WTC11 (cell line): ENCODE measurements around the gene DNAH11. TPM values are rescaled to one million over a fixed set of nuclear protein-coding genes. Genes with fewer than 3 reads are reported as not detected.

Experiments
- ATAC-seq: fragments of 200-7000 bp; cut with Tn5 transposase; 2 replicates; pipeline ENCODE4 v1.10.0; 2021; ENCODE audit warnings: mild to moderate bottlenecking, moderate library complexity
- CTCF ChIA-PET: fragments of 300-600 bp; sonication (Branson Sonifier 250); formaldehyde crosslinking; loops from one replicate; lab custom pipeline; 2021; ENCODE audit warnings: antibody characterized with exemption; lab: Charles Lee
- POLR2A ChIA-PET: fragments of 350-600 bp; sonication (Branson Sonifier 250); formaldehyde crosslinking; loops from one replicate; lab custom pipeline; 2021; ENCODE audit warnings: antibody characterized with exemption; lab: Charles Lee
- DNase-seq: peaks from one replicate; pipeline ENCODE4 v3.0.0; 2021; ENCODE audit warnings: low spot score
- H3K27ac Mint-ChIP-seq: 2 replicates; pipeline ENCODE4 v1.8.0; 2021; ENCODE audit warnings: mixed read lengths
- H3K27me3 Mint-ChIP-seq: 2 replicates; pipeline ENCODE4 v1.8.0; 2021; ENCODE audit warnings: low read depth, mild to moderate bottlenecking, moderate library complexity, mixed read lengths
- H3K36me3 Mint-ChIP-seq: 2 replicates; pipeline ENCODE4 v1.8.0; 2021; ENCODE audit warnings: mixed read lengths
- H3K4me1 Mint-ChIP-seq: 2 replicates; pipeline ENCODE4 v1.8.0; 2022; ENCODE audit warnings: mixed read lengths
- H3K4me3 Mint-ChIP-seq: 2 replicates; pipeline ENCODE4 v1.8.0; 2021; ENCODE audit warnings: mild to moderate bottlenecking, moderate library complexity, mixed read lengths
- H3K9me3 Mint-ChIP-seq: 2 replicates; pipeline ENCODE4 v1.8.0; 2021; ENCODE audit warnings: mixed read lengths
- CREB1 ChIP-seq: sonication (generic); formaldehyde crosslinking; IDR thresholded peaks from 2 replicates; pipeline ENCODE4 v1.8.0; 2023; ENCODE audit warnings: mild to moderate bottlenecking, missing genetic modification reagents
- CTCF ChIP-seq: fragments of 200-600 bp; IDR thresholded peaks from 2 replicates; pipeline ENCODE4 v1.8.0; 2022; ENCODE audit warnings: antibody characterized with exemption
- EMX1 ChIP-seq: fragments of 250-450 bp; sonication (Bioruptor Pico); IDR thresholded peaks from 2 replicates; pipeline ENCODE4 v1.8.0; 2021; ENCODE audit warnings: mild to moderate bottlenecking
- ERG ChIP-seq: fragments of 250-450 bp; sonication (Bioruptor Pico); IDR thresholded peaks from 2 replicates; pipeline ENCODE4 v1.8.0; 2021; ENCODE audit warnings: mild to moderate bottlenecking
- ETV6 ChIP-seq: sonication (generic); formaldehyde crosslinking; IDR thresholded peaks from 2 replicates; pipeline ENCODE4 v1.8.1; 2022; ENCODE audit warnings: mild to moderate bottlenecking, missing genetic modification reagents
- GABPB1 ChIP-seq: sonication (generic); formaldehyde crosslinking; IDR thresholded peaks from 2 replicates; pipeline ENCODE4 v1.8.1; 2023; ENCODE audit warnings: mild to moderate bottlenecking, missing genetic modification reagents
- GRHL2 ChIP-seq: fragments of 250-450 bp; sonication (Bioruptor Pico); IDR thresholded peaks from 2 replicates; pipeline ENCODE4 v1.8.0; 2022; ENCODE audit warnings: mild to moderate bottlenecking, moderate library complexity; ENCODE audit not compliant: insufficient replicate concordance, severe bottlenecking
- HMGA2 ChIP-seq: fragments of 250-450 bp; sonication (Bioruptor Pico); IDR thresholded peaks from 2 replicates; pipeline ENCODE4 v1.4.0; 2021; ENCODE audit warnings: mild to moderate bottlenecking, moderate library complexity
- HMGXB4 ChIP-seq: sonication (generic); formaldehyde crosslinking; IDR thresholded peaks from 2 replicates; pipeline ENCODE4 v1.8.1; 2023; ENCODE audit warnings: mild to moderate bottlenecking, moderate library complexity, missing genetic modification reagents
- IRF1 ChIP-seq: sonication (generic); formaldehyde crosslinking; IDR thresholded peaks from 2 replicates; pipeline ENCODE4 v1.8.0; 2023; ENCODE audit warnings: missing genetic modification reagents
- MAX ChIP-seq: sonication (generic); formaldehyde crosslinking; IDR thresholded peaks from 2 replicates; pipeline ENCODE4 v1.8.0; 2022; ENCODE audit warnings: mild to moderate bottlenecking, missing genetic modification reagents
- NR1H2 ChIP-seq: sonication (generic); formaldehyde crosslinking; IDR thresholded peaks from 2 replicates; pipeline ENCODE4 v1.9.0; 2021; ENCODE audit warnings: mild to moderate bottlenecking, moderate library complexity, missing genetic modification reagents
- NR3C1 ChIP-seq: sonication (generic); formaldehyde crosslinking; conservative IDR thresholded peaks from 2 replicates; pipeline ENCODE4 v1.8.1; 2023; ENCODE audit warnings: low read depth, mild to moderate bottlenecking, missing genetic modification reagents
- SOX15 ChIP-seq: fragments of 250-450 bp; sonication (Bioruptor Pico); IDR thresholded peaks from 2 replicates; pipeline ENCODE4 v1.9.0; 2021; ENCODE audit warnings: mild to moderate bottlenecking
- TEAD1 ChIP-seq: sonication (generic); formaldehyde crosslinking; IDR thresholded peaks from 2 replicates; pipeline ENCODE4 v1.8.0; 2022; ENCODE audit warnings: mild to moderate bottlenecking, missing genetic modification reagents
- ZNF263 ChIP-seq: sonication (generic); formaldehyde crosslinking; IDR thresholded peaks from 2 replicates; pipeline ENCODE4 v1.8.1; 2022; ENCODE audit warnings: low read depth, mild to moderate bottlenecking, moderate library complexity, missing genetic modification reagents
- ZNF425 ChIP-seq: fragments of 250-450 bp; sonication (Bioruptor Pico); conservative IDR thresholded peaks from 2 replicates; pipeline ENCODE4 v1.9.0; 2021; ENCODE audit warnings: mild to moderate bottlenecking
- total RNA-seq: library from RNA; stranded (reverse); gene quantifications from 3 replicates; pipeline ENCODE4 v1.2.3, GENCODE V29; 2021

DNAH11 gene
- total RNA-seq, 1 experiment from 2014 or later = 6.4 TPM

GRCh38 chr7:21918216-21918615, 375.4 kb downstream of the DNAH11 start:
- Mint-ChIP-seq H3K4me3 (no peak overlapping the region), H3K9me3 (no peaks in the 10 kb centered on the region), H3K36me3 (peaks cover 34% of the 10 kb centered on the region), H3K4me1 (peaks cover 46% of the 10 kb centered on the region), H3K27ac (peak overlapping the region; percentile 22; the same call in 1 of the 2 replicates), H3K27me3 (no peaks in the 10 kb centered on the region)
- ChIA-PET CTCF (no interaction called here), POLR2A (no interaction called here)
- TF ChIP-seq ERG (CRISPR knock-in tag) (no peak), TEAD1 (no peak), SOX15 (CRISPR knock-in tag) (no peak), HMGA2 (CRISPR knock-in tag) (no peak), EMX1 (CRISPR knock-in tag) (no peak), MAX (no peak), NR3C1 (CRISPR knock-in tag) (no peak), GRHL2 (CRISPR knock-in tag) (no peak), NR1H2 (CRISPR knock-in tag) (no peak)
- DNase-seq = no peak
- no peak for ATAC-seq

- Mint-ChIP-seq H3K4me3 (no peak overlapping the region), H3K9me3 (no peaks in the 10 kb centered on the region), H3K36me3 (peaks cover 10% of the 10 kb centered on the region), H3K4me1 (peaks cover 65% of the 10 kb centered on the region), H3K27ac (no peak overlapping the region), H3K27me3 (no peaks in the 10 kb centered on the region)
- no peak; the same call in 1 of the 2 replicates for ATAC-seq
- CTCF ChIA-PET = interaction anchor here (1.3 kb wide), 1 partner anchor 162 kb away, joined by 5 read pairs; no protein-coding TSS in a partner anchor
- POLR2A ChIA-PET = interaction anchor here (0.6 kb wide), 1 partner anchor 50 kb away, joined by 3 read pairs; no protein-coding TSS in a partner anchor
- no peak for DNase-seq
- TF ChIP-seq IRF1 = no peak
- no peak for TF ChIP-seq CTCF
- no peak for TF ChIP-seq HMGXB4 (CRISPR knock-in tag)
Observed at GRCh38 chr7:21920936-21921335, 378.1 kb downstream of the DNAH11 start.

GRCh38 chr7:21922605-21923004, 379.8 kb downstream of the DNAH11 start:
- Mint-ChIP-seq H3K36me3 (no peaks in the 10 kb centered on the region), H3K4me1 (peaks cover 66% of the 10 kb centered on the region), H3K27ac (no peak overlapping the region; the same call in 1 of the 2 replicates), H3K9me3 (no peaks in the 10 kb centered on the region), H3K27me3 (no peaks in the 10 kb centered on the region), H3K4me3 (no peak overlapping the region)
- ChIA-PET POLR2A (no interaction called here), CTCF (interaction anchor here (1.4 kb wide), 1 partner anchor 161 kb away, joined by 3 read pairs; no protein-coding TSS in a partner anchor)
- no peak for TF ChIP-seq GABPB1 (CRISPR knock-in tag)
- no peak for DNase-seq
- no peak for ATAC-seq

GRCh38 chr7:21923658-21924057, 380.8 kb downstream of the DNAH11 start:
- DNase-seq = no peak
- Mint-ChIP-seq H3K27me3 (no peaks in the 10 kb centered on the region), H3K27ac (no peak overlapping the region), H3K9me3 (no peaks in the 10 kb centered on the region), H3K36me3 (no peaks in the 10 kb centered on the region), H3K4me3 (no peak overlapping the region), H3K4me1 (peaks cover 73% of the 10 kb centered on the region)
- ChIA-PET POLR2A (interaction anchor here (0.6 kb wide), 1 partner anchor 16 kb away, joined by 3 read pairs; no protein-coding TSS in a partner anchor), CTCF (interaction anchor here (1.1 to 1.4 kb wide), 2 partner anchors 77 to 160 kb away, joined by 3 read pairs; no protein-coding TSS in a partner anchor)
- peak; percentile 68 for ATAC-seq
- no peak for TF ChIP-seq ETV6
- no peak for TF ChIP-seq IRF1
- no peak for TF ChIP-seq CTCF
- no peak for TF ChIP-seq ZNF425 (CRISPR knock-in tag)
- no peak for TF ChIP-seq CREB1 (CRISPR knock-in tag)
- TF ChIP-seq ZNF263 (CRISPR knock-in tag) = no peak
